Panc1 (cell line): ENCODE data around the gene KRT16.

ENCODE experiments used
- CTCF ChIP-seq: fragments of 450-650 bp; IDR thresholded peaks from 2 replicates; pipeline ENCODE4 v1.5.1; 2017; ENCODE audit warnings: mild to moderate bottlenecking
- POLR2AphosphoS5 ChIP-seq: IDR thresholded peaks from 2 replicates; pipeline ENCODE4 v1.6.1; 2012; ENCODE audit warnings: mild to moderate bottlenecking, low read depth, low read length, moderate library complexity
- SIN3A ChIP-seq: IDR thresholded peaks from 2 replicates; pipeline ENCODE4 v1.6.1; 2012; ENCODE audit warnings: low read depth, mild to moderate bottlenecking, low read length, moderate library complexity, borderline replicate concordance; ENCODE audit not compliant: insufficient read depth

DNA sequence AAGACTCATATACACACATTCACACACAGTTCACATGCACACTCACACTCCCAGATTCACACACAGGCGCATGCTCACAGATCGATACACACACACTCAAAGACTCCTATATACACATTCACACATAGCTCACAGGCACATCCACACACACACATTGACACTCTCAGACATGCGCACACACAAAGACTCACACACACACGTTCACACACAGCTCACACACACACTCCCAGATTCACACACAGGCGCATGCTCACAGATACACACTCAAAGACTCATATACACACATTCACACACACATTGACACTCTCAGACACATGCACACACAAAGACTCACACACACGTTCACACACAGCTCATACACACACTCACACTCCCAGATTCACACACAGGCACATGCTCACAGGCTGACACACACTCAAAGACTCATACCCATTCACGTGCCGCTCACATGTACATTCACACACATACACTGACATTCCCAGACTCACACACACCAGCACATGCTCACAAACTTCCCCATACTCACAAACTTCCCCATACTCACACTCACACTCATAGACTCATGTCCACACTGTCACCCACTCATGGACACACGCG, 37.5 kb upstream of the KRT16 start:
- no peak for TF ChIP-seq CTCF
- TF ChIP-seq POLR2AphosphoS5 = no peak
- TF ChIP-seq SIN3A = no peak
